HG02852 (cell line): ENCODE results near the gene PDP2.
"Not testable (repeated sequence)": the region's sequence is repeated elsewhere in the genome, so short reads cannot be mapped to it uniquely, and the experiment has no call there.

Source experiments
- ATAC-seq: cut with Tn5 transposase; IDR thresholded peaks from one replicate; pipeline ENCODE4 v1.9.1; 2021; ENCODE audit warnings: mild to moderate bottlenecking, moderate library complexity; ENCODE audit not compliant: unreplicated experiment

Gene PDP2

GRCh38 chr16:66933776-66934137 lies 53.4 kb downstream of the PDP2 start:
- ATAC-seq: peak; percentile 29

- peak; percentile 81 for ATAC-seq
Observed at GRCh38 chr16:66934138-66934838, 54.0 kb downstream of the PDP2 start, which contains the start of gene CIAO2B. Gene CIAO2B (minus strand): TSS chr16:66934402. CDS start chr16:66934364, 38 bp downstream.

DNA sequence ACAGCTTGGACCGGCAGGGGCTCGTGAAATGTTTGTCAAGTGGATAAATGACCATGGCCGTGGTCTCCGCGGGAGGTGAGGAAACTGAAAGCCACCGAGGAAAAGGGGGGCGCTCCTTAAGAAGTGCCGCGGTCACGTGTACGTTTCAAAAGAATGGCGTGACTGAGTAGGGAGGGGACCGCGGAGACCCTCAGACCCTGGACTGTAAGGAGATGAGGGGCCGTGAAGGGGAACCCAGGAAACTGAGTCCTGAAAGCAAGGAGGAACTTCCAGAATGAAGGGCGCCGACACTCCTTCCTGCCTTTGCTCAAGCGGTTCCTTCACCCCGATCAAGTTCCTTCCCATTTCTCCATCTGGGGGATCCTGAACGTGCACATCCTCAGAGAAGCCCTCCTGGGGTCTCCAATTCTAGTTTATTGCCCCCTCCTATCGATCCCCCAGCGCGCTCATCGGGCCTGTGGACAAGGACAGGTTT lies 54.6 kb downstream of the PDP2 start:
- ATAC-seq: not testable (repeated sequence)

- ATAC-seq: no peak
Observed at GRCh38 chr16:66935314-66936011, 55.1 kb downstream of the PDP2 start, which contains the start of gene CES2. Gene CES2 (plus strand): TSS chr16:66935516. CDS start chr16:66935636, 120 bp downstream.

GRCh38 chr16:66936462-66936861 lies 56.1 kb downstream of the PDP2 start:
- ATAC-seq: no peak

- no peak for ATAC-seq
Observed at GRCh38 chr16:66936889-66937554, 56.7 kb downstream of the PDP2 start.

- no peak for ATAC-seq
Observed at GRCh38 chr16:66937725-66938337, 57.5 kb downstream of the PDP2 start.

GRCh38 chr16:66939366-66939765 lies 59.1 kb downstream of the PDP2 start:
- ATAC-seq: no peak

DNA sequence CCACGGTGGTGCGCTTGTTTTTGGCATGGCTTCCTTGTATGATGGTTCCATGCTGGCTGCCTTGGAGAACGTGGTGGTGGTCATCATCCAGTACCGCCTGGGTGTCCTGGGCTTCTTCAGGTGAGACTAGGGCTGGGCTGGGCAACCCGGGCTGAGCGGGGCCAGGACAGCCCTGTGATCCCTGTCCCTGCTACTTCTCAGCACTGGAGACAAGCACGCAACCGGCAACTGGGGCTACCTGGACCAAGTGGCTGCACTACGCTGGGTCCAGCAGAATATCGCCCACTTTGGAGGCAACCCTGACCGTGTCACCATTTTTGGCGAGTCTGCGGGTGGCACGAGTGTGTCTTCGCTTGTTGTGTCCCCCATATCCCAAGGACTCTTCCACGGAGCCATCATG lies 59.9 kb downstream of the PDP2 start:
- ATAC-seq: no peak
